Measurements from ENCODE around the gene CELSR2. TPM values are rescaled to one million over a fixed set of nuclear protein-coding genes. Genes with fewer than 3 reads are reported as not detected.

Gene CELSR2
- total RNA-seq, 1 donor from 2014 or later = 1.1 TPM

DNA sequence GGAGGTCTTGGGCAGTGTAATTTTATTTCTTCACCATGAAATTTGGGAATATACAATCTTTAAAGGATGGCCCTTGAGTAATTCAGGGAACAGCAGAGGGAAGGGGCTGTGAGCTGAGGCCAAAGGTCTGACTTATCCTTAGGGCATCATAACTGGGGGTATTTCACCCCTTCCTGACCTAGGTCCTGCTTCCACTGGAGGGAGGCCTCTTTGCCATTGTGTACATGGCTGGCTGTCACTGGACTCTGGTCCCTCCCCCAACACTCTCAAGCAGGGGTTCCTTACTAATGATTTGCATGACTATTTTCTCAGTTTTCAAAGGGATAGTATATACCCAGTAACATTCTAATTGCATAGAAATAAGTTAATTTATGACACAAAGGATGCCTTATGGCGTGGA is 40.8 kb downstream of the CELSR2 start:
- ATAC-seq (ENCODE audit: low read depth) = no peak
- no peak overlapping the region for H3K27ac Mint-ChIP-seq
- CTCF ChIA-PET = no interaction called here
- no peak for DNase-seq
- no peaks in the 10 kb centered on the region for H3K36me3 Mint-ChIP-seq (ENCODE audit: low read depth)
- intact Hi-C loops (cut with micrococcal nuclease) = no loop called here
- peaks cover 15% of the 10 kb centered on the region for H3K4me1 Mint-ChIP-seq
- TF ChIP-seq, protein P1, sequence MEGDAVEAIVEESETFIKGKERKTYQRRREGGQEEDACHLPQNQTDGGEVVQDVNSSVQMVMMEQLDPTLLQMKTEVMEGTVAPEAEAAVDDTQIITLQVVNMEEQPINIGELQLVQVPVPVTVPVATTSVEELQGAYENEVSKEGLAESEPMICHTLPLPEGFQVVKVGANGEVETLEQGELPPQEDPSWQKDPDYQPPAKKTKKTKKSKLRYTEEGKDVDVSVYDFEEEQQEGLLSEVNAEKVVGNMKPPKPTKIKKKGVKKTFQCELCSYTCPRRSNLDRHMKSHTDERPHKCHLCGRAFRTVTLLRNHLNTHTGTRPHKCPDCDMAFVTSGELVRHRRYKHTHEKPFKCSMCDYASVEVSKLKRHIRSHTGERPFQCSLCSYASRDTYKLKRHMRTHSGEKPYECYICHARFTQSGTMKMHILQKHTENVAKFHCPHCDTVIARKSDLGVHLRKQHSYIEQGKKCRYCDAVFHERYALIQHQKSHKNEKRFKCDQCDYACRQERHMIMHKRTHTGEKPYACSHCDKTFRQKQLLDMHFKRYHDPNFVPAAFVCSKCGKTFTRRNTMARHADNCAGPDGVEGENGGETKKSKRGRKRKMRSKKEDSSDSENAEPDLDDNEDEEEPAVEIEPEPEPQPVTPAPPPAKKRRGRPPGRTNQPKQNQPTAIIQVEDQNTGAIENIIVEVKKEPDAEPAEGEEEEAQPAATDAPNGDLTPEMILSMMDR (IDR thresholded peaks at IDR 0.05) = no peak
- H3K27me3 Mint-ChIP-seq = peaks cover 3% of the 10 kb centered on the region
- no peaks in the 10 kb centered on the region for H3K9me3 Mint-ChIP-seq
- H3K4me3 Mint-ChIP-seq = no peak overlapping the region
- POLR2A ChIA-PET = no interaction called here

DNA sequence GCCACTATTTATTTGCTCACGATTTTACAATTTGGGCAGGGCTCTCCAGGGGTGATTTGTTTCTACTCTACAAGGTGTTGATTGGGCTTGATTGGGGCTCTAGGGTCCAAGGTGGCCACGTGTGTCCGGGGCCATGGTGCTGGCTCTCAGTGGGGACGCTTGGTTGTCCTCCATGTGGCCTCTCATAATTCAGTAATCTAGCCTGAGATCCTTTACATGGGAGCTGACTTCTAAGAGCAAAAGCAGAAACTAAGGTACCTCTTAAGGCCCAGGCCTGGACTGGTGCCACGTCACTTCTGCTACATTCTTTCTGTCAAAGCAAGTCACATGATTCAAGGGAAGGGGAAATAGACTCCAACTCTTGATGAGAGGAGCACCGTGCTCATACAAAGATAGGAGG is 41.7 kb downstream of the CELSR2 start:
- Mint-ChIP-seq H3K27me3 (peaks cover 6% of the 10 kb centered on the region), H3K4me3 (no peak overlapping the region), H3K36me3 (ENCODE audit: low read depth) (no peaks in the 10 kb centered on the region), H3K4me1 (peaks cover 21% of the 10 kb centered on the region), H3K9me3 (no peaks in the 10 kb centered on the region), H3K27ac (no peak overlapping the region)
- ATAC-seq (ENCODE audit: low read depth) (no peak), DNase-seq (no peak)
- TF ChIP-seq, protein P1 (IDR thresholded peaks at IDR 0.05) = no peak
- ChIA-PET CTCF (no interaction called here), POLR2A (no interaction called here)
- intact Hi-C loops (cut with micrococcal nuclease) = no loop called here

DNA sequence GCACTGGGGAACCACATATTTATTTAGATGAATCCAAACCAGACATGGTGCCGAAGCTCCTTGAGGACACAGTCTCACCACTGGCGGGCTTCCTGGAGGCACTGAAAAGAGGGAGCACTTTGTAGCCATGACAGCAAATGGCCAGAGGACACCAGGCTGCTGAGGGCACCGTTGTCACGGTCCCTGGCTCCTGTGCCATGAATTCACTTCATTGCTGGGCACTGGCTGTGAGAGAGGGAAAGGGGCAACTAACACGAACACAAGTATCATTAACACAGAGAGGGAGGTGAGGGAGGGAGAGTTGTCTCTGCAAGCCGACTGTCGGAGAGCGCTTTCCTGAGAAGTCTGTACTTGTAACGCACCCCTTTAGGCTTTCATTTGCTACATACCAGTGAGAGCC is 43.0 kb downstream of the CELSR2 start:
- intact Hi-C loops (cut with micrococcal nuclease) = no loop called here

DNA sequence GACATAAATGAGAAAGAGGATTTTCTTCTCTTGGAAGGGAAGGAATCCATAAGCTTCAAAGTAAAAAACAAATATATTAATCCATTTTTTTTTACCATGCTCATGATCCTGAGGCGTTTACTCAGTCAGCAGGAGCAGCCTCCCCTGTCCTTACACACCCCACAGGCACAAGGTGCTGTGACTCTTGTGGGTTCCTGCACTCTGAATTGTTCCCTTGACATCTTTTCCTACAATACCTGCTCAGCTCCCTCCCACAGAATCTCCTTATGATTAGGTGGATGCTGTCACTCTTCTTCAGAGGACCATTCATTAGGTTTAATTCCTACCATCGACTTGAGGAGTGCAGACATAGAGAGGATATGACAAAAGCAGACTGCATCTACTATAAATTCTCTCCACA is 43.7 kb downstream of the CELSR2 start:
- ATAC-seq (ENCODE audit: low read depth) (no peak), DNase-seq (no peak)
- Mint-ChIP-seq H3K27me3 (peaks cover 2% of the 10 kb centered on the region), H3K9me3 (no peaks in the 10 kb centered on the region), H3K36me3 (ENCODE audit: low read depth) (no peaks in the 10 kb centered on the region), H3K4me3 (no peak overlapping the region), H3K4me1 (peaks cover 21% of the 10 kb centered on the region), H3K27ac (no peak overlapping the region)
- POLR2A ChIA-PET = no interaction called here
- intact Hi-C loops (cut with micrococcal nuclease) = no loop called here
- CTCF ChIA-PET = interaction anchor here (1.4 kb wide), 1 partner anchor 16 kb away, joined by 4 read pairs; no protein-coding TSS in a partner anchor
- TF ChIP-seq, protein P1 (IDR thresholded peaks at IDR 0.05) = no peak

More for the DNA sequence above, 43.0 kb downstream of the CELSR2 start:
- no peak for ATAC-seq (ENCODE audit: low read depth)
- POLR2A ChIA-PET = interaction anchor here (1.0 kb wide), 1 partner anchor 9 kb away, joined by 3 read pairs; the partner anchor contains the start of gene PSRC1
- Mint-ChIP-seq H3K9me3 (no peaks in the 10 kb centered on the region), H3K4me3 (no peak overlapping the region), H3K4me1 (peaks cover 21% of the 10 kb centered on the region), H3K27me3 (peaks cover 6% of the 10 kb centered on the region), H3K27ac (no peak overlapping the region), H3K36me3 (ENCODE audit: low read depth) (no peaks in the 10 kb centered on the region)
- TF ChIP-seq, protein P1 (IDR thresholded peaks at IDR 0.05) = no peak
- CTCF ChIA-PET = interaction anchor here (1.4 kb wide), 1 partner anchor 15 kb away, joined by 4 read pairs; no protein-coding TSS in a partner anchor
- no peak for DNase-seq

DNA sequence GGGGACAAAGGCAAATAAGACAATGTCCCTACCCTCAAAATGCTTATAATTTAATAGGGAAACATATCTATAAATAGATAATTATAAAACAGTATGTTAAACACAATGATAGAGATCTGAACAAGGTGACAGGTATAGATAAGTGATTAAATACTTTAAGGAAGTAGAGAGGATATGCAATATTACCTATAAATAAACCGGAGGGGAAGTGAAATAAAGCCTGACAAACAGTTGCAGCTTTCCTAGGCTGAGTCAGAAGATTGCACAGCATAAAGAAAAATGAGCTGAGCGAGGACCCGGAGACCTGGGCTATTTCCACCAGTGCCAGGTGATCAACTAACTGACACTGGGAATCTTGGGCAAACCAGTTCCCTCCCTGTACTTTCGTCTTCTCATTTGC is 45.1 kb downstream of the CELSR2 start:
- TF ChIP-seq, protein P1 (IDR thresholded peaks at IDR 0.05) = no peak
- H3K36me3 Mint-ChIP-seq (ENCODE audit: low read depth) = no peaks in the 10 kb centered on the region
- H3K27me3 Mint-ChIP-seq = peaks cover 14% of the 10 kb centered on the region
- H3K4me3 Mint-ChIP-seq = peak overlapping the region; percentile 24
- ATAC-seq (ENCODE audit: low read depth) (peak; percentile 54), DNase-seq (no peak)
- ChIA-PET CTCF (no interaction called here), POLR2A (interaction anchor here (0.6 kb wide), 1 partner anchor 107 kb away, joined by 4 read pairs; no protein-coding TSS in a partner anchor)
- no peaks in the 10 kb centered on the region for H3K9me3 Mint-ChIP-seq
- intact Hi-C loops (cut with micrococcal nuclease) = no loop called here
- H3K27ac Mint-ChIP-seq = no peak overlapping the region
- peaks cover 21% of the 10 kb centered on the region for H3K4me1 Mint-ChIP-seq

Data from activated B cell treated with CpG ODN at 0.5 μM for 24 hours (primary cell).